ENCODE results near the gene URB1. TPM values are rescaled to one million over a fixed set of nuclear protein-coding genes. Genes with fewer than 3 reads are reported as not detected.

Gene URB1
- total RNA-seq, 4 donors from 2014 or later: 6.4 to 8.7 (median 7.3) TPM

GRCh38 chr21:32350211-32350980, 42.4 kb downstream of the URB1 start:
- TF ChIP-seq POLR2AphosphoS5 (IDR thresholded peaks at IDR 0.05) (no peak), POLR2A (IDR thresholded peaks at IDR 0.05) (no peak), EP300 (IDR thresholded peaks at IDR 0.05; ENCODE audit: low read depth) (no peak)
- TF ChIP-seq, protein P1, sequence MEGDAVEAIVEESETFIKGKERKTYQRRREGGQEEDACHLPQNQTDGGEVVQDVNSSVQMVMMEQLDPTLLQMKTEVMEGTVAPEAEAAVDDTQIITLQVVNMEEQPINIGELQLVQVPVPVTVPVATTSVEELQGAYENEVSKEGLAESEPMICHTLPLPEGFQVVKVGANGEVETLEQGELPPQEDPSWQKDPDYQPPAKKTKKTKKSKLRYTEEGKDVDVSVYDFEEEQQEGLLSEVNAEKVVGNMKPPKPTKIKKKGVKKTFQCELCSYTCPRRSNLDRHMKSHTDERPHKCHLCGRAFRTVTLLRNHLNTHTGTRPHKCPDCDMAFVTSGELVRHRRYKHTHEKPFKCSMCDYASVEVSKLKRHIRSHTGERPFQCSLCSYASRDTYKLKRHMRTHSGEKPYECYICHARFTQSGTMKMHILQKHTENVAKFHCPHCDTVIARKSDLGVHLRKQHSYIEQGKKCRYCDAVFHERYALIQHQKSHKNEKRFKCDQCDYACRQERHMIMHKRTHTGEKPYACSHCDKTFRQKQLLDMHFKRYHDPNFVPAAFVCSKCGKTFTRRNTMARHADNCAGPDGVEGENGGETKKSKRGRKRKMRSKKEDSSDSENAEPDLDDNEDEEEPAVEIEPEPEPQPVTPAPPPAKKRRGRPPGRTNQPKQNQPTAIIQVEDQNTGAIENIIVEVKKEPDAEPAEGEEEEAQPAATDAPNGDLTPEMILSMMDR (IDR thresholded peaks at IDR 0.05): no peak
- Histone ChIP-seq H3K4me1 (no peaks in the 10 kb centered on the region), H3K27me3 (no peaks in the 10 kb centered on the region), H3K36me3 (peaks cover 0 to 73% (median 23%) of the 10 kb centered on the region in 4 donors), H3K27ac (no peak overlapping the region), H3K9me3 (no peaks in the 10 kb centered on the region), H3K4me3 (no peak overlapping the region)
- in situ Hi-C loops (cut with MboI; ENCODE audit: low pct_ligation_motif_present in 1 of 4, low pct_unique_long_range_greater_than_20kb in 1 of 4, low sequenced_read_pairs in 3 of 4): no loop called here
- DNase-seq: no peak
- WGBS, 2 donors (ENCODE audit: low coverage in 1 of 2): 80 to 90% methylated on average over 1 to 14 of the region's 16 CpGs
- intact Hi-C loops (cut with DNase I; ENCODE audit: low total_unique reads): no loop called here

- H3K27ac ChIP-seq: no peak overlapping the region
- in situ Hi-C loops (cut with MboI; ENCODE audit: low pct_ligation_motif_present in 1 of 4, low pct_unique_long_range_greater_than_20kb in 1 of 4, low sequenced_read_pairs in 3 of 4): no loop called here
Observed at GRCh38 chr21:32349333-32349944, 43.4 kb downstream of the URB1 start.

GRCh38 chr21:32348604-32349332, 44.0 kb downstream of the URB1 start:
- TF ChIP-seq EP300 (IDR thresholded peaks at IDR 0.05; ENCODE audit: low read depth) (no peak), POLR2AphosphoS5 (IDR thresholded peaks at IDR 0.05) (no peak), POLR2A (IDR thresholded peaks at IDR 0.05) (no peak)
- TF ChIP-seq, protein P1 (IDR thresholded peaks at IDR 0.05): no peak
- Histone ChIP-seq H3K36me3 (peaks cover 0 to 72% (median 19%) of the 10 kb centered on the region in 4 donors), H3K4me3 (no peak overlapping the region), H3K27me3 (no peaks in the 10 kb centered on the region), H3K27ac (no peak overlapping the region), H3K4me1 (no peaks in the 10 kb centered on the region), H3K9me3 (peaks cover 0 to 6% of the 10 kb centered on the region in 2 donors)
- in situ Hi-C loops (cut with MboI; ENCODE audit: low pct_ligation_motif_present in 1 of 4, low pct_unique_long_range_greater_than_20kb in 1 of 4, low sequenced_read_pairs in 3 of 4) (no loop called here), intact Hi-C loops (cut with DNase I; ENCODE audit: low total_unique reads) (no loop called here)
- no peak for DNase-seq
- 76 to 83% methylated on average over 2 to 9 of the region's 9 CpGs for WGBS, 2 donors (ENCODE audit: low coverage in 1 of 2)

More at GRCh38 chr21:32349333-32349944, 43.4 kb downstream of the URB1 start:
- no peaks in the 10 kb centered on the region for H3K4me1 ChIP-seq
- H3K4me3 ChIP-seq: no peak overlapping the region
- TF ChIP-seq, protein P1 (IDR thresholded peaks at IDR 0.05): no peak
- TF ChIP-seq EP300 (IDR thresholded peaks at IDR 0.05; ENCODE audit: low read depth) (no peak), POLR2AphosphoS5 (IDR thresholded peaks at IDR 0.05) (no peak)
- H3K27me3 ChIP-seq: no peaks in the 10 kb centered on the region
- H3K9me3 ChIP-seq: peaks cover 0 to 2% of the 10 kb centered on the region in 2 donors
- H3K36me3 ChIP-seq: peaks cover 0 to 73% (median 21%) of the 10 kb centered on the region in 4 donors
- 90% methylated on average over 14 of the region's 16 CpGs; no CpG with 5 or more reads in 1 of the 2 donors for WGBS, 2 donors (ENCODE audit: low coverage in 1 of 2)
- intact Hi-C loops (cut with DNase I; ENCODE audit: low total_unique reads): no loop called here
- no peak for DNase-seq

GRCh38 chr21:32347977-32348376, 44.8 kb downstream of the URB1 start:
- in situ Hi-C loops (cut with MboI; ENCODE audit: low pct_ligation_motif_present in 1 of 4, low pct_unique_long_range_greater_than_20kb in 1 of 4, low sequenced_read_pairs in 3 of 4): no loop called here
- peak; percentile 25 for DNase-seq
- intact Hi-C loops (cut with DNase I; ENCODE audit: low total_unique reads): no loop called here
- H3K9me3 ChIP-seq: peaks cover 0 to 6% of the 10 kb centered on the region in 2 donors
- no peak overlapping the region for H3K27ac ChIP-seq
- no peaks in the 10 kb centered on the region for H3K4me1 ChIP-seq
- peaks cover 0 to 72% (median 19%) of the 10 kb centered on the region in 4 donors for H3K36me3 ChIP-seq
- no peaks in the 10 kb centered on the region for H3K27me3 ChIP-seq
- 73 to 93% methylated on average over 3 to 11 of the region's 11 CpGs for WGBS, 2 donors (ENCODE audit: low coverage in 1 of 2)
- no peak overlapping the region for H3K4me3 ChIP-seq
- no peak for TF ChIP-seq EP300 (IDR thresholded peaks at IDR 0.05; ENCODE audit: low read depth)
- no peak for TF ChIP-seq POLR2AphosphoS5 (IDR thresholded peaks at IDR 0.05)
- TF ChIP-seq POLR2A (IDR thresholded peaks at IDR 0.05): no peak
- TF ChIP-seq, protein P1 (IDR thresholded peaks at IDR 0.05): no peak

All from transverse colon (tissue), 4 donors.